Measurements from ENCODE around the gene ELP5. TPM values are rescaled to one million over a fixed set of nuclear protein-coding genes. Genes with fewer than 3 reads are reported as not detected.

ELP5 gene
- total RNA-seq, 4 donors from 2014 or later, result 14.9 to 21.8 (median 16.6) TPM

DNA sequence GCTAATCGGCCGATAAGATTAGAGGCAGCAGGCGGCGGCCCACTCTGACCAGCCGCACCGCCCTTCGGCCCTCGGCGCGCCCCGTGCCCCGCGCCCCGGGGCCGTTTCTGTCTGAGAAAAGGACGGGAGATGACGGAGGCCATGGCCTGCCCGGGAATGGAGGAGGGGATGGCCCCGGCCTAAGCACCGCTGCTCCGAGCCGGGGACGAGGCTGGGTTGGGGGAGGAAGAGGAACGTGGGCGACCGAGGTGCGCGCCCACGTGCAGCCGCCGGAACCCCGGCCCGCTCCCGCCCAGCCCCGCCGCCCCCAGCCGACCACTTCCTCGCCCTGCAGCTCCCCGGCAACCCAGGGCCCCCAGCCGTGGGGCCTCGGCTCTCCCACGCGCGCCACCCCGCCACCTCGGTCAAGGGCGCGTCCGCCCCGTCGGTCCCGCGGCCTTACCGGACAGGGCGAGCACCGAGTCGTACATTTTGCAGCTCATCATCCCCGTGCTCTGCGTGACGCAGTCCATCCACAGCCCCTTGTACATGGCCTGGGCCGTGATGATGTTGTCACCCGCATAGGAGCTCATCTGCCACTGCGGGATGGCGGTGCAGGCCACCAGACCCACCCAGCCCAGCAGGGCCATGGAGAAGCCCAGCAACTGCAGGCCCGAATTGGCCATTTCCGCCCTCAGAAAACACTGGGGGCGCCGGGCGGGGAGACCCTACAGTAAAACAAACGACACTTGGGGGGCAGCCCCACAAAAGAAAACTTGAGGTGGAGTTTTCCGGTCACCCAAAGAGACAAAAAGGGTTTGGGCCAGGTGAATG, 9.6 kb downstream of the ELP5 start:
- peaks cover 20 to 68% (median 23%) of the 10 kb centered on the region in 3 donors for H3K4me1 ChIP-seq
- H3K27ac ChIP-seq, result peak overlapping the region; percentile 89 to 99 (median 95)
- intact Hi-C loops (cut with DNase I), result no loop called here
- H3K9me3 ChIP-seq, result no peaks in the 10 kb centered on the region
- H3K4me3 ChIP-seq, result peak overlapping the region; percentile 58 to 84 (median 69)
- no peak for DNase-seq
- WGBS, 2 donors, result 4 to 41% methylated on average over 5 to 7 of the region's 71 CpGs
- peaks cover 10 to 41% (median 12%) of the 10 kb centered on the region in 3 donors for H3K36me3 ChIP-seq
- TF ChIP-seq, protein P1, sequence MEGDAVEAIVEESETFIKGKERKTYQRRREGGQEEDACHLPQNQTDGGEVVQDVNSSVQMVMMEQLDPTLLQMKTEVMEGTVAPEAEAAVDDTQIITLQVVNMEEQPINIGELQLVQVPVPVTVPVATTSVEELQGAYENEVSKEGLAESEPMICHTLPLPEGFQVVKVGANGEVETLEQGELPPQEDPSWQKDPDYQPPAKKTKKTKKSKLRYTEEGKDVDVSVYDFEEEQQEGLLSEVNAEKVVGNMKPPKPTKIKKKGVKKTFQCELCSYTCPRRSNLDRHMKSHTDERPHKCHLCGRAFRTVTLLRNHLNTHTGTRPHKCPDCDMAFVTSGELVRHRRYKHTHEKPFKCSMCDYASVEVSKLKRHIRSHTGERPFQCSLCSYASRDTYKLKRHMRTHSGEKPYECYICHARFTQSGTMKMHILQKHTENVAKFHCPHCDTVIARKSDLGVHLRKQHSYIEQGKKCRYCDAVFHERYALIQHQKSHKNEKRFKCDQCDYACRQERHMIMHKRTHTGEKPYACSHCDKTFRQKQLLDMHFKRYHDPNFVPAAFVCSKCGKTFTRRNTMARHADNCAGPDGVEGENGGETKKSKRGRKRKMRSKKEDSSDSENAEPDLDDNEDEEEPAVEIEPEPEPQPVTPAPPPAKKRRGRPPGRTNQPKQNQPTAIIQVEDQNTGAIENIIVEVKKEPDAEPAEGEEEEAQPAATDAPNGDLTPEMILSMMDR (IDR thresholded peaks at IDR 0.05), result no peak
- no peak for TF ChIP-seq POLR2A (IDR thresholded peaks at IDR 0.05)
- peaks cover 0 to 52% (median 4%) of the 10 kb centered on the region in 4 donors for H3K27me3 ChIP-seq

GRCh38 chr17:7262192-7262934, 10.3 kb downstream of the ELP5 start, which contains the start of gene CLDN7:
CLDN7 (minus strand) TSS chr17:7262478; CDS start chr17:7262043, 435 bp downstream.
- DNase-seq, result no peak
- Histone ChIP-seq H3K27me3 (peaks cover 0 to 55% (median 4%) of the 10 kb centered on the region in 4 donors), H3K27ac (peak within 1 kb of the TSS; percentile 89 to 99 (median 95)), H3K9me3 (no peaks in the 10 kb centered on the region), H3K4me1 (peaks cover 20 to 68% (median 23%) of the 10 kb centered on the region in 3 donors), H3K36me3 (peaks cover 7 to 34% (median 10%) of the 10 kb centered on the region in 3 donors), H3K4me3 (peak within 1 kb of the TSS; percentile 58 to 84 (median 69))
- intact Hi-C loops (cut with DNase I), result no loop called here
- TF ChIP-seq, protein P1 (IDR thresholded peaks at IDR 0.05), result peak in 2 of 6 experiments; percentile 7 to 9
- peak in 3 of 4 donors; percentile 20 to 80 (median 69) for TF ChIP-seq POLR2A (IDR thresholded peaks at IDR 0.05)
- 5 to 14% methylated on average over 13 to 36 of the region's 64 CpGs for WGBS, 2 donors

- no peak for DNase-seq
- H3K27me3 ChIP-seq, result peaks cover 0 to 59% (median 4%) of the 10 kb centered on the region in 4 donors
- TF ChIP-seq, protein P1 (IDR thresholded peaks at IDR 0.05), result no peak
- peak in 1 of 4 donors; percentile 6 for TF ChIP-seq POLR2A (IDR thresholded peaks at IDR 0.05)
- H3K4me3 ChIP-seq, result peak overlapping the region; percentile 58 to 84 (median 69)
- peaks cover 20 to 68% (median 23%) of the 10 kb centered on the region in 3 donors for H3K4me1 ChIP-seq
- H3K9me3 ChIP-seq, result no peaks in the 10 kb centered on the region
- intact Hi-C loops (cut with DNase I), result no loop called here
- 8 to 12% methylated on average over 25 to 26 of the region's 26 CpGs for WGBS, 2 donors
- H3K36me3 ChIP-seq, result peaks cover 0 to 26% (median 4%) of the 10 kb centered on the region in 3 donors
- peak overlapping the region; percentile 84 to 99 (median 95) for H3K27ac ChIP-seq
These were observed 11.2 kb downstream of the ELP5 start for GRCh38 chr17:7262935-7263800.

DNA sequence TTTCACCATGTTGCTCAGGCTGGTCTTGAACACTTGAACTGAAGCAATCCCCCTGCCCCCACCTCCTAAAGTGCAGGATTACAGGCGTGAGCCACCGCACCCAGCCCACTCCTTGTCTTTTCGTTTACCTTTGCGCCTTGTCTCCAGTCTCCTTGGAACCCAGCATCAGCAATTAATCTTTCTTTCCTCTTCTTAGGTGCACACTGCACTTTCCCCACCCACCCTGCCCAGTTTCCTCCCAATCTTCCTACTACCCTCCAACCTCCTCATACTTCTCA, 11.7 kb downstream of the ELP5 start:
- peak overlapping the region; percentile 84 to 99 (median 95) for H3K27ac ChIP-seq
- no peak for DNase-seq
- TF ChIP-seq, protein P1 (IDR thresholded peaks at IDR 0.05), result no peak
- TF ChIP-seq POLR2A (IDR thresholded peaks at IDR 0.05), result no peak
- peaks cover 19 to 65% (median 23%) of the 10 kb centered on the region in 3 donors for H3K4me1 ChIP-seq
- peaks cover 0 to 60% (median 4%) of the 10 kb centered on the region in 4 donors for H3K27me3 ChIP-seq
- H3K36me3 ChIP-seq, result peaks cover 0 to 20% (median 4%) of the 10 kb centered on the region in 3 donors
- no peaks in the 10 kb centered on the region for H3K9me3 ChIP-seq
- 30 to 46% methylated on average over 4 of the region's 4 CpGs for WGBS, 2 donors
- intact Hi-C loops (cut with DNase I), result no loop called here
- peak overlapping the region in 3 of 4 donors; percentile 58 to 84 (median 74) for H3K4me3 ChIP-seq

All from esophagus squamous epithelium (tissue), 5 donors.